ENCODE results near the gene C3orf62. TPM values are rescaled to one million over a fixed set of nuclear protein-coding genes. Genes with fewer than 3 reads are reported as not detected.

C3orf62 gene
- total and polyA plus RNA-seq, 9 of the 15 experiments (the other 6 are each of a cell fraction or from before 2014, with no cell fraction given): 1.3 to 5.7 (median 3.4) TPM

DNA sequence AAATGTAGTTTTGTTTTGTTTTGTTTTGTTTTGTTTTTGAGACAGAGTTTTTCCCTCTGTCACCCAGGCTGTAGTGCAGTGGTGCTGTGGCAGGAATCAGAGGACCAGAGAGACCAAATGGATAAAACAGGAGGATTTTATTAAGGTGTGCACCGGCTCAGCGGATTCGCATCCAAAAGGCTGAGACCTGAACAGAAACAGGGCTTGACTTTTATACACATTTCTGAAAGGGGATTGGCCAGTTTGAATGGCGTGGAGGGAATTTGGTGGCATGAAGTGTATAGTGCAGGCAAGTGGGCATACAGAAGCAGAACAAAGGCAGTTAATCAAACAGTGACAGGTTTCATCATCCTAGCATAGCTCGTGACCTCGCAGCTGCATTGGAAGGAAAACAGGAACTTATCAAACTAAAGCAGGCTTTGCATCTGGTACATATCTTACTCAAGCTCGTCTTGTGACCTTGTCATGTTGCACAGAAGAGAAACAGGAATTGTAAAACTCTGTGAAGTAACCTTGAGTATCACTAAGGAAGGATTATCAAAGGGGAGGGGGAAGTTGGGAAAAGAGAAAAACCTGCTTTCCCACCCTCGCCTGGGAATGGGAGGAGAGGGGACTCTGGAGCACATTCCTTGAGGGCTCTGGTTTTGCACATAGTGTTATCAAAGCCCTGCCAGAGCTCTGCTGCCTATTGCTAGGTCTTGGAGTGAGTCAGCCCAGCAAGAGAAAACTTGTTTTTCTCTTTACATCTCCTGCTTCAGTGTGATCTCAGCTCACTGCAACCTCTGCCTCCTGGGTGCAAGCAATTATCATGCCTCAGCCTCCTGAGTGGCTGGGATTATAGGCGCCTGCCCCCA lies 38.5 kb downstream of the C3orf62 start (continued):
- TF ChIP-seq EP300 (IDR thresholded peaks at IDR 0.05; ENCODE audit: low read length): peak; percentile 95
- TF ChIP-seq, protein P1, sequence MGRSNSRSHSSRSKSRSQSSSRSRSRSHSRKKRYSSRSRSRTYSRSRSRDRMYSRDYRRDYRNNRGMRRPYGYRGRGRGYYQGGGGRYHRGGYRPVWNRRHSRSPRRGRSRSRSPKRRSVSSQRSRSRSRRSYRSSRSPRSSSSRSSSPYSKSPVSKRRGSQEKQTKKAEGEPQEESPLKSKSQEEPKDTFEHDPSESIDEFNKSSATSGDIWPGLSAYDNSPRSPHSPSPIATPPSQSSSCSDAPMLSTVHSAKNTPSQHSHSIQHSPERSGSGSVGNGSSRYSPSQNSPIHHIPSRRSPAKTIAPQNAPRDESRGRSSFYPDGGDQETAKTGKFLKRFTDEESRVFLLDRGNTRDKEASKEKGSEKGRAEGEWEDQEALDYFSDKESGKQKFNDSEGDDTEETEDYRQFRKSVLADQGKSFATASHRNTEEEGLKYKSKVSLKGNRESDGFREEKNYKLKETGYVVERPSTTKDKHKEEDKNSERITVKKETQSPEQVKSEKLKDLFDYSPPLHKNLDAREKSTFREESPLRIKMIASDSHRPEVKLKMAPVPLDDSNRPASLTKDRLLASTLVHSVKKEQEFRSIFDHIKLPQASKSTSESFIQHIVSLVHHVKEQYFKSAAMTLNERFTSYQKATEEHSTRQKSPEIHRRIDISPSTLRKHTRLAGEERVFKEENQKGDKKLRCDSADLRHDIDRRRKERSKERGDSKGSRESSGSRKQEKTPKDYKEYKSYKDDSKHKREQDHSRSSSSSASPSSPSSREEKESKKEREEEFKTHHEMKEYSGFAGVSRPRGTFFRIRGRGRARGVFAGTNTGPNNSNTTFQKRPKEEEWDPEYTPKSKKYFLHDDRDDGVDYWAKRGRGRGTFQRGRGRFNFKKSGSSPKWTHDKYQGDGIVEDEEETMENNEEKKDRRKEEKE (IDR thresholded peaks at IDR 0.05; ENCODE audit: borderline replicate concordance in 1 of 2, control insufficient read depth in 1 of 2, low read depth in 2 of 2, low read length in 1 of 2): no peak
- TF ChIP-seq PTRF (tag; IDR thresholded peaks at IDR 0.05): no peak
- TF ChIP-seq ZNF77 (CRISPR knock-in tag; IDR thresholded peaks at IDR 0.05): no peak
- no peak for TF ChIP-seq ZNF551 (CRISPR knock-in tag; IDR thresholded peaks at IDR 0.05)
- TF ChIP-seq, protein P2, sequence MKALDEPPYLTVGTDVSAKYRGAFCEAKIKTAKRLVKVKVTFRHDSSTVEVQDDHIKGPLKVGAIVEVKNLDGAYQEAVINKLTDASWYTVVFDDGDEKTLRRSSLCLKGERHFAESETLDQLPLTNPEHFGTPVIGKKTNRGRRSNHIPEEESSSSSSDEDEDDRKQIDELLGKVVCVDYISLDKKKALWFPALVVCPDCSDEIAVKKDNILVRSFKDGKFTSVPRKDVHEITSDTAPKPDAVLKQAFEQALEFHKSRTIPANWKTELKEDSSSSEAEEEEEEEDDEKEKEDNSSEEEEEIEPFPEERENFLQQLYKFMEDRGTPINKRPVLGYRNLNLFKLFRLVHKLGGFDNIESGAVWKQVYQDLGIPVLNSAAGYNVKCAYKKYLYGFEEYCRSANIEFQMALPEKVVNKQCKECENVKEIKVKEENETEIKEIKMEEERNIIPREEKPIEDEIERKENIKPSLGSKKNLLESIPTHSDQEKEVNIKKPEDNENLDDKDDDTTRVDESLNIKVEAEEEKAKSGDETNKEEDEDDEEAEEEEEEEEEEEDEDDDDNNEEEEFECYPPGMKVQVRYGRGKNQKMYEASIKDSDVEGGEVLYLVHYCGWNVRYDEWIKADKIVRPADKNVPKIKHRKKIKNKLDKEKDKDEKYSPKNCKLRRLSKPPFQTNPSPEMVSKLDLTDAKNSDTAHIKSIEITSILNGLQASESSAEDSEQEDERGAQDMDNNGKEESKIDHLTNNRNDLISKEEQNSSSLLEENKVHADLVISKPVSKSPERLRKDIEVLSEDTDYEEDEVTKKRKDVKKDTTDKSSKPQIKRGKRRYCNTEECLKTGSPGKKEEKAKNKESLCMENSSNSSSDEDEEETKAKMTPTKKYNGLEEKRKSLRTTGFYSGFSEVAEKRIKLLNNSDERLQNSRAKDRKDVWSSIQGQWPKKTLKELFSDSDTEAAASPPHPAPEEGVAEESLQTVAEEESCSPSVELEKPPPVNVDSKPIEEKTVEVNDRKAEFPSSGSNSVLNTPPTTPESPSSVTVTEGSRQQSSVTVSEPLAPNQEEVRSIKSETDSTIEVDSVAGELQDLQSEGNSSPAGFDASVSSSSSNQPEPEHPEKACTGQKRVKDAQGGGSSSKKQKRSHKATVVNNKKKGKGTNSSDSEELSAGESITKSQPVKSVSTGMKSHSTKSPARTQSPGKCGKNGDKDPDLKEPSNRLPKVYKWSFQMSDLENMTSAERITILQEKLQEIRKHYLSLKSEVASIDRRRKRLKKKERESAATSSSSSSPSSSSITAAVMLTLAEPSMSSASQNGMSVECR (CRISPR knock-in tag; IDR thresholded peaks at IDR 0.05): no peak
- TF ChIP-seq ZNF586 (CRISPR knock-in tag; conservative IDR thresholded peaks at IDR 0.05): no peak
- no peak; the same call in 1 of the 2 replicates for TF ChIP-seq C11orf30 (IDR thresholded peaks at IDR 0.05; ENCODE audit: low read depth)
- TF ChIP-seq ZNF324 (CRISPR knock-in tag; IDR thresholded peaks at IDR 0.05): no peak
- no peak for TF ChIP-seq YY1 (IDR thresholded peaks at IDR 0.05; ENCODE audit: borderline replicate concordance in 1 of 3, control insufficient read depth in 1 of 3, extremely low read depth in 1 of 3, insufficient read depth in 3 of 3, insufficient read length in 1 of 3, insufficient replicate concordance in 2 of 3, low read depth in 1 of 3, low read length in 2 of 3)
- TF ChIP-seq HDAC3 (IDR thresholded peaks at IDR 0.05; ENCODE audit: borderline replicate concordance, partially characterized antibody): peak; percentile 92
- no peak for TF ChIP-seq RHOXF2B (CRISPR knock-in tag; conservative IDR thresholded peaks at IDR 0.05)
- TF ChIP-seq USF2 (CRISPR knock-in tag; IDR thresholded peaks at IDR 0.05): 0 out of 2 replicates have a peak, but pooled peaks have one; percentile 16
- TF ChIP-seq RNF2 (IDR thresholded peaks at IDR 0.05): peak; percentile 78
- TF ChIP-seq ZNF146 (CRISPR knock-in tag; IDR thresholded peaks at IDR 0.05; ENCODE audit: unreplicated experiment): no peak
- no peak for TF ChIP-seq BRCA1 (IDR thresholded peaks at IDR 0.05)
- no peak for TF ChIP-seq BRCA1 (CRISPR knock-in tag; IDR thresholded peaks at IDR 0.05)
